Stimulated activated CD4-positive, alpha-beta T cell treated with anti-CD3 and anti-CD28 coated beads, Interleukin-15, amount 100 ng/mL, for 1 hour (primary cell): Measurements from ENCODE around the gene TGFB1.

ENCODE experiments used
- DNase-seq, 2 donors: peaks; one replicate each; pipeline ENCODE4 v3.0.0-alpha.2; 2020; ENCODE audit warnings: low read depth in 1 of 2, low spot score in 1 of 2

Gene TGFB1

GRCh38 chr19:41323023-41323422, 30.7 kb downstream of the TGFB1 start:
- DNase-seq, result no peak

- DNase-seq, result no peak
Measured at GRCh38 chr19:41322451-41322850, 31.3 kb downstream of the TGFB1 start.

GRCh38 chr19:41321600-41322270, 32.0 kb downstream of the TGFB1 start:
- no peak for DNase-seq

GRCh38 chr19:41321204-41321599, 32.5 kb downstream of the TGFB1 start:
- DNase-seq, result no peak

GRCh38 chr19:41320568-41320967, 33.2 kb downstream of the TGFB1 start:
- no peak for DNase-seq

- DNase-seq, result no peak
Measured at GRCh38 chr19:41320185-41320518, 33.6 kb downstream of the TGFB1 start.

GRCh38 chr19:41319500-41320184, 34.1 kb downstream of the TGFB1 start:
- no peak for DNase-seq

GRCh38 chr19:41318696-41319499, 34.8 kb downstream of the TGFB1 start:
- DNase-seq, result no peak

GRCh38 chr19:41316306-41316920, 37.3 kb downstream of the TGFB1 start:
- no peak for DNase-seq

- DNase-seq, result no peak
Measured at GRCh38 chr19:41311613-41312012, 42.1 kb downstream of the TGFB1 start.

GRCh38 chr19:41311072-41311471, 42.6 kb downstream of the TGFB1 start:
- DNase-seq, result no peak

- DNase-seq, result peak; percentile 81 to 84
Measured at GRCh38 chr19:41310033-41310831, 43.5 kb downstream of the TGFB1 start, which contains the start of gene CCDC97. Gene CCDC97 (plus strand): TSS chr19:41310172. CDS start chr19:41310311, 139 bp downstream.

- DNase-seq, result no peak
Measured at GRCh38 chr19:41309180-41310032, 44.3 kb downstream of the TGFB1 start.

- peak; percentile 86 to 91 for DNase-seq
Measured at GRCh38 chr19:41308450-41309179, 45.1 kb downstream of the TGFB1 start.

GRCh38 chr19:41307954-41308449, 45.7 kb downstream of the TGFB1 start:
- no peak for DNase-seq

- DNase-seq, result no peak
Measured at GRCh38 chr19:41307090-41307875, 46.4 kb downstream of the TGFB1 start.

- no peak for DNase-seq
Measured at GRCh38 chr19:41305927-41306793, 47.6 kb downstream of the TGFB1 start.
